ENCODE results near the gene INAFM2.

The INAFM2 gene

DNA sequence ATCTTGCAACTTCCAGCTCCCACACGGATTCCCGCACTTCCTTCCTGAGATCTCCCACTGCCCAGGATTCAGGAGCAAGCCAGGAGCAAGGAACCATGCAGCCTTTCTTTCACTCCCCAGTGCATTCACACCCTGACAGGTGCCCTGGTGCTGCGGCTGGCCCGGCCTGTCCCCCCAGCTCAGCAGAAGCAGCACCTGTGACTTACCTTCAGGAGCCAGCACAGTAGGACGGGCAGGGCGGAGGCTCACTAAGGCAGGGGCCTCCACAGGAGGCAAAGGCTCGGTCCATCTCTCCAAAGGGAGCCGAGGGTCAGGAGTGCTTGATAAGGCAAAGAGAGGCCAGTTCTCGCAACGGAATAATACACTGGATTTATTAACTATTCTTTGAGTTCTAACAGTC is 45.5 kb upstream of the INAFM2 start:
- no peak for DNase-seq (ENCODE audit: low spot score)
- TF ChIP-seq, protein P1, sequence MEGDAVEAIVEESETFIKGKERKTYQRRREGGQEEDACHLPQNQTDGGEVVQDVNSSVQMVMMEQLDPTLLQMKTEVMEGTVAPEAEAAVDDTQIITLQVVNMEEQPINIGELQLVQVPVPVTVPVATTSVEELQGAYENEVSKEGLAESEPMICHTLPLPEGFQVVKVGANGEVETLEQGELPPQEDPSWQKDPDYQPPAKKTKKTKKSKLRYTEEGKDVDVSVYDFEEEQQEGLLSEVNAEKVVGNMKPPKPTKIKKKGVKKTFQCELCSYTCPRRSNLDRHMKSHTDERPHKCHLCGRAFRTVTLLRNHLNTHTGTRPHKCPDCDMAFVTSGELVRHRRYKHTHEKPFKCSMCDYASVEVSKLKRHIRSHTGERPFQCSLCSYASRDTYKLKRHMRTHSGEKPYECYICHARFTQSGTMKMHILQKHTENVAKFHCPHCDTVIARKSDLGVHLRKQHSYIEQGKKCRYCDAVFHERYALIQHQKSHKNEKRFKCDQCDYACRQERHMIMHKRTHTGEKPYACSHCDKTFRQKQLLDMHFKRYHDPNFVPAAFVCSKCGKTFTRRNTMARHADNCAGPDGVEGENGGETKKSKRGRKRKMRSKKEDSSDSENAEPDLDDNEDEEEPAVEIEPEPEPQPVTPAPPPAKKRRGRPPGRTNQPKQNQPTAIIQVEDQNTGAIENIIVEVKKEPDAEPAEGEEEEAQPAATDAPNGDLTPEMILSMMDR (IDR thresholded peaks at IDR 0.05; ENCODE audit: extremely low read depth, insufficient read depth, missing control alignments), result no peak
- in situ Hi-C loops (cut with MboI; ENCODE audit: low pct_unique_long_range_greater_than_20kb, low sequenced_read_pairs, unreplicated experiment), result loop anchor here (10.0 kb wide), 1 partner anchor 233 kb away; no protein-coding TSS in a partner anchor

GRCh38 chr15:40279437-40280141 is 43.9 kb upstream of the INAFM2 start:
- TF ChIP-seq, protein P1 (IDR thresholded peaks at IDR 0.05; ENCODE audit: extremely low read depth, insufficient read depth, missing control alignments), result peak; percentile 98
- in situ Hi-C loops (cut with MboI; ENCODE audit: low pct_unique_long_range_greater_than_20kb, low sequenced_read_pairs, unreplicated experiment), result loop anchor here (10.0 kb wide), 1 partner anchor 235 kb away; no protein-coding TSS in a partner anchor
- DNase-seq (ENCODE audit: low spot score), result peak; percentile 87

DNA sequence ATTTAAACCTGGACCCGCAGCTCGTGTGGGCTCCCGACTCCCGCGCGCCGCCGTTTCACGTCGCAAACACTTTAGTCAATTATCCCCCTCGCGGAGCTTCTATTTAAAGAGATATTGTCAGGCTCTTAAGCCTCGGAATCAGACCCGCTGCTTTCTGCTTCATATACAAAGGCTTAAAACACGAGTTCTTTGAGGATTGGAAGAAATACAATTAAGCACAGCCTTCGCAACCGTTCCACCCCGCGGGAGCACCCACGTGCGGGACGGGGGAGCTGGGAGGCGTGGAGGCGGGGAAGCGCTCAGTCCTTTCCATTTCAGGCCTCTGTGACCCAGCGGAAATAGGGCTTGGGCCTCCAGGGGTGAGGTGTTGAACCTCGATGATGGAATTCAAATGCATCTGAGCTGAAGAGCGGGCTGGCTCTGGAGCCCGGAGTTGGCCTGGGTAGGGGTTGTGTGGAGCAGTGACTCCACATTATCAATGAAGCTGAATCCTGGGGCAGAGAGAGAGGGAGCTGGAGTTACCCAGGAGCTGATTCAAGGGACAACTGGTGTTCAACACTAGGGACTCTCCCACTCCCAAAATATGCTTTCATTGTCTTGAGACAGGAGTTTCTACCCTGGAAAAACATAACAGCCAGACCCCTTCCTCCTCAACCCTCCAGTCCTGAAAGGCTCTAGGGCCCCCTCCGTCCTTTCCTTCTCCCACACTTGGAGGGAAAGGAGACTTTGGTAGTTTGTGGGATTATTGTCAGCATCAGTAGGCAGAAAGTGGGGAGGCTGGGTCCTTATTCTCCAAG is 43.0 kb upstream of the INAFM2 start:
- no peak for DNase-seq (ENCODE audit: low spot score)
- TF ChIP-seq, protein P1 (IDR thresholded peaks at IDR 0.05; ENCODE audit: extremely low read depth, insufficient read depth, missing control alignments), result no peak
- in situ Hi-C loops (cut with MboI; ENCODE audit: low pct_unique_long_range_greater_than_20kb, low sequenced_read_pairs, unreplicated experiment), result no loop called here

- no peak for DNase-seq (ENCODE audit: low spot score)
- in situ Hi-C loops (cut with MboI; ENCODE audit: low pct_unique_long_range_greater_than_20kb, low sequenced_read_pairs, unreplicated experiment), result no loop called here
- TF ChIP-seq, protein P1 (IDR thresholded peaks at IDR 0.05; ENCODE audit: extremely low read depth, insufficient read depth, missing control alignments), result no peak
Observed at GRCh38 chr15:40281057-40281800, 42.3 kb upstream of the INAFM2 start.

DNA sequence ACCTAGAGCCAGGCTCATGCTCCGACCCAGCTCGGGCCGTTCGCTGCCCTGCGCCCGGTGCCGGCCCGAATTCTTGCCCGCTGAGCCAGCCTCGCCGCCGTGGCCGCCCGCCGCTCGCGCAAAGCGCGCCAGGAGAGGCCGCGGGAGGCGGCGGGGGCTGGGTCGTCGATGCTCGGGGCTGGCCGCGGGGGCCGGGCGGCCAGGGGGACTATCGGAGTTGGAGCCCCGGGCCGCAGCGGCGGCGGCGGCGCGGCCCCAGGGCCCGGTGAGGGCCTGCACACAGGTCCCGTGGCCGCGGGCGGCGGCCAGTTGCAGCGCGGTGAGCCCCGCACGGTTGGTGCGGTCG is 41.7 kb upstream of the INAFM2 start:
- no peak for DNase-seq (ENCODE audit: low spot score)
- in situ Hi-C loops (cut with MboI; ENCODE audit: low pct_unique_long_range_greater_than_20kb, low sequenced_read_pairs, unreplicated experiment), result no loop called here
- TF ChIP-seq, protein P1 (IDR thresholded peaks at IDR 0.05; ENCODE audit: extremely low read depth, insufficient read depth, missing control alignments), result no peak

- DNase-seq (ENCODE audit: low spot score), result peak; percentile 84
- TF ChIP-seq, protein P1 (IDR thresholded peaks at IDR 0.05; ENCODE audit: extremely low read depth, insufficient read depth, missing control alignments), result peak; percentile 64
- in situ Hi-C loops (cut with MboI; ENCODE audit: low pct_unique_long_range_greater_than_20kb, low sequenced_read_pairs, unreplicated experiment), result no loop called here
Observed at GRCh38 chr15:40282147-40282868, 41.2 kb upstream of the INAFM2 start.
